GM12801 (cell line): ENCODE measurements around the gene RAI1.

ENCODE experiments used
- CTCF ChIP-seq: IDR thresholded peaks from one replicate; pipeline ENCODE4 v1.5.1; 2011; ENCODE audit warnings: control low read depth; ENCODE audit not compliant: insufficient read length; ENCODE audit errors: extremely low read depth

The RAI1 gene

GRCh38 chr17:17782523-17783115 is 101.4 kb downstream of the RAI1 start:
- no peak for TF ChIP-seq CTCF

GRCh38 chr17:17783116-17783824 is 102.0 kb downstream of the RAI1 start:
- TF ChIP-seq CTCF = no peak

- no peak for TF ChIP-seq CTCF
Measured at GRCh38 chr17:17783825-17784656, 102.8 kb downstream of the RAI1 start.

- TF ChIP-seq CTCF = no peak
Measured at GRCh38 chr17:17784657-17785267, 103.5 kb downstream of the RAI1 start.

- TF ChIP-seq CTCF = no peak
Measured at GRCh38 chr17:17785407-17785806, 104.1 kb downstream of the RAI1 start.

GRCh38 chr17:17786998-17787397 is 105.7 kb downstream of the RAI1 start:
- TF ChIP-seq CTCF = no peak

GRCh38 chr17:17787568-17787967 is 106.3 kb downstream of the RAI1 start:
- no peak for TF ChIP-seq CTCF
